Thoracic aorta (tissue), 2 donors: ENCODE data around the gene RAPGEF4. TPM values are rescaled to one million over a fixed set of nuclear protein-coding genes. Genes with fewer than 3 reads are reported as not detected.

Experiments used
- ATAC-seq: fragments of 150-250 bp; one replicate; pipeline ENCODE4 v1.8.0; 2017; ENCODE audit warnings: low read depth; ENCODE audit not compliant: insufficient number of reproducible peaks, low FRiP score
- DNase-seq: peaks from one replicate; pipeline ENCODE4 v3.0.0-alpha.2; 2020; ENCODE audit warnings: low spot score
- H3K27ac ChIP-seq, 2 donors: fragments of 200-600 bp; sonication (generic); 1 replicate in 1 of 2; 2 replicates in 1 of 2; pipeline ENCODE4 v1.5.1; 2016; ENCODE audit warnings: mild to moderate bottlenecking in 2 of 2, moderate library complexity in 2 of 2
- H3K27me3 ChIP-seq: fragments of 200-600 bp; sonication (generic); replicated peaks from 2 replicates; pipeline ENCODE4 v1.6.0; 2016; ENCODE audit warnings: mild to moderate bottlenecking; ENCODE audit not compliant: insufficient read depth
- H3K36me3 ChIP-seq: fragments of 200-600 bp; sonication (generic); one replicate; pipeline ENCODE4 v1.5.1; 2016
- H3K4me1 ChIP-seq, 2 donors: fragments of 200-600 bp; sonication (generic); 1 replicate in 1 of 2; 2 replicates in 1 of 2; pipeline versions ENCODE4 v1.5.1 to v1.6.0; 2016; ENCODE audit warnings: low read depth in 2 of 2, mild to moderate bottlenecking in 1 of 2; ENCODE audit not compliant: control insufficient read depth in 1 of 2
- H3K4me3 ChIP-seq: fragments of 200-600 bp; sonication (generic); 2 replicates; pipeline ENCODE4 v1.5.1; 2016; ENCODE audit warnings: mild to moderate bottlenecking
- H3K9me3 ChIP-seq: fragments of 200-600 bp; sonication (generic); 2 replicates; pipeline ENCODE4 v1.5.1; 2016
- total RNA-seq, 2 donors: library from RNA; depleted of rRNA; stranded (reverse); fragments of >200 nt; gene quantifications; one replicate each; pipeline versions ENCODE4 v1.1.0 to v1.2.3, GENCODE V29; 2016
- TF ChIP-seq, protein P1 (sequence below): fragments of 200-600 bp; sonication (generic); IDR thresholded peaks from one replicate; pipeline ENCODE4 v1.5.1; 2019; ENCODE audit warnings: antibody characterized with exemption

Gene RAPGEF4
- total RNA-seq, 2 donors from 2014 or later, result 9.9 to 18.4 TPM

DNA sequence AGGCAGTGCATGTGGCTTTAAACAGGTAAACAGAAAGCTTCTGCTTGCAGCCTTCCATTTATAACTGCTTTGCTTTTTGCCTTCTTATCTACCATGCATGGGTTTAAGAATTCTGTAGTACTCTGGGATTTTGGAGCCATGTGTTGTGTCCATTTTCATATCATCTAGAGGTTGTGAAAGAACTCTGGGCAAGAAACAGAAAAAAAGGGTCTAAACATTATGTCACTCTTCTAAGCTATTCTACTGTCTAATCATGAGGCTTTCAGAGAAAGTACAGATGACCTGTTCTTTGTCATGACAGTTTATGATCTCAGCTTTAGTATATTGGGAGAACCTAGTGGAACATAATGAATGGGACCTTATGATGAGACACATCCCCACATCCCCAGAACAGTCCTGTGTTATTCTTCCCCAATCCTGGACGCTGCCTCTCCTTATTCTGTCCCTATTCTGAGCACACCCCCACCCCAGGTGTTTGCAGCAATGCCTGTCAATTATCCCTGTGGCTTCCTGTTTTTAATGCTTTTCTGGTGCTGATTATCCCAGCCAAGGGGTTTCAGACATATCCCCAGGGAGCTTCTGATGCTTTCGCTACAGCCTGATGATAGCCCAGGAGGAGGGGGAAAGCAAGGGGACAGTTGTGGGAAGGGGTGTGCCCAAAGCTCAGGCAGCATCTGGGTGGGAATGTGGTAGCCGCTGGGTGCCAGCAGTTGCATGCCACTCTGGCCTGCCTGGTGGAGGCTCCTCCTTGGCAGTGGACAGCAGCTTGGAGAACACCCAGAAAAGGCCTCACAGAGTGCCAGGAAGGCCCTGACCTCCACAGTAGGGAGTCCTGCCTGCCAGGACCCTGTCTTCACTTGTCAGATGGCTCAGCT lies 170.5 kb downstream of the RAPGEF4 start:
- Histone ChIP-seq H3K9me3 (no peaks in the 10 kb centered on the region), H3K27ac (no peak overlapping the region)
- no peak for ATAC-seq

DNA sequence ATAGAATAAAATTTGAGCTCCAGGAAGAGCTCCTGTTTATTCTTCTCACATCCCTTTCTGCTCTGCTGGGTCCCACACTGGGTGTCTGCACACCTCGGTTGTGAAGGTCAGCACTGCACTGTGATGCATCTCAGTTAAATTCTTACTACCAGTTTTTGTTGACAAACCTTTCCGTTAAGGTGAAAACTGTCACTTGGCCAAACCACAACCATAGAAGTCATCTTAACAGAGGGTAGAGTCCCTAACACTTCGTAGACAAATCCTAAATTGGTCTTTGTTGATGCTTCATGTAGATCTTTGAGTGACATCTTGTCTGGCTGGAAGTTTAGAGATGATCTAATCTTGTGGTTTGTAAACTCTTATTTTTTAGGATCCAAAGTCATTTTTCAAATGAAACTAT lies 172.6 kb downstream of the RAPGEF4 start:
- Histone ChIP-seq H3K4me3 (no peak overlapping the region), H3K27ac (no peak overlapping the region), H3K27me3 (no peaks in the 10 kb centered on the region), H3K9me3 (no peaks in the 10 kb centered on the region), H3K4me1 (peaks cover 0 to 5% of the 10 kb centered on the region in 2 donors), H3K36me3 (no peaks in the 10 kb centered on the region)
- TF ChIP-seq, protein P1, sequence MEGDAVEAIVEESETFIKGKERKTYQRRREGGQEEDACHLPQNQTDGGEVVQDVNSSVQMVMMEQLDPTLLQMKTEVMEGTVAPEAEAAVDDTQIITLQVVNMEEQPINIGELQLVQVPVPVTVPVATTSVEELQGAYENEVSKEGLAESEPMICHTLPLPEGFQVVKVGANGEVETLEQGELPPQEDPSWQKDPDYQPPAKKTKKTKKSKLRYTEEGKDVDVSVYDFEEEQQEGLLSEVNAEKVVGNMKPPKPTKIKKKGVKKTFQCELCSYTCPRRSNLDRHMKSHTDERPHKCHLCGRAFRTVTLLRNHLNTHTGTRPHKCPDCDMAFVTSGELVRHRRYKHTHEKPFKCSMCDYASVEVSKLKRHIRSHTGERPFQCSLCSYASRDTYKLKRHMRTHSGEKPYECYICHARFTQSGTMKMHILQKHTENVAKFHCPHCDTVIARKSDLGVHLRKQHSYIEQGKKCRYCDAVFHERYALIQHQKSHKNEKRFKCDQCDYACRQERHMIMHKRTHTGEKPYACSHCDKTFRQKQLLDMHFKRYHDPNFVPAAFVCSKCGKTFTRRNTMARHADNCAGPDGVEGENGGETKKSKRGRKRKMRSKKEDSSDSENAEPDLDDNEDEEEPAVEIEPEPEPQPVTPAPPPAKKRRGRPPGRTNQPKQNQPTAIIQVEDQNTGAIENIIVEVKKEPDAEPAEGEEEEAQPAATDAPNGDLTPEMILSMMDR, result no peak
- DNase-seq (no peak), ATAC-seq (no peak)

More for the DNA sequence above, 170.5 kb downstream of the RAPGEF4 start:
- Histone ChIP-seq H3K4me3 (no peak overlapping the region), H3K36me3 (no peaks in the 10 kb centered on the region), H3K4me1 (peaks cover 0 to 5% of the 10 kb centered on the region in 2 donors), H3K27me3 (no peaks in the 10 kb centered on the region)
- TF ChIP-seq, protein P1, result no peak
- no peak for DNase-seq

- H3K36me3 ChIP-seq, result no peaks in the 10 kb centered on the region
- no peaks in the 10 kb centered on the region for H3K9me3 ChIP-seq
- DNase-seq (no peak), ATAC-seq (no peak)
- H3K4me1 ChIP-seq, result peaks cover 0 to 5% of the 10 kb centered on the region in 2 donors
- no peak overlapping the region for H3K4me3 ChIP-seq
- TF ChIP-seq, protein P1, result no peak
- H3K27me3 ChIP-seq, result no peaks in the 10 kb centered on the region
- H3K27ac ChIP-seq, result no peak overlapping the region
Observed at GRCh38 chr2:172909454-172909853, 173.8 kb downstream of the RAPGEF4 start.

DNA sequence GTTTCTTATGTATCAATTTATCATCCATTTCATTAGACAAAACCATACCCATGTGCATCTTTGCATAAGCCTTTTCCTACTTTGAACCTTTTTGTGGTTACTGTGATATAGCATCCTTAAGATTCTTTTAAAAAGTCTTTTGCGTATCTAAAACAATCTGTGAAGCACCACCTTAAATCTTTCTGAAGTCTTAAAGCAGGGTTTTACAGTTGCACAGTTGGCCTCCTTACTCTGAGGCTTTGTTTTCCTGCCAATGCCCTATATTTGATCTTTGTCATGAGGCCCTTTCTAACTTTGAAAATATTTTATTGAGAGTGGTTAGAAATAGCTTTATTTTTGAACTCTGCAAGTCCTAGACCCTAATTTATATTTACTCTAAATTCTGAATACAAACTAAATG lies 176.6 kb downstream of the RAPGEF4 start:
- DNase-seq (no peak), ATAC-seq (no peak)
- Histone ChIP-seq H3K4me3 (no peak overlapping the region), H3K27ac (no peak overlapping the region), H3K36me3 (no peaks in the 10 kb centered on the region), H3K27me3 (no peaks in the 10 kb centered on the region), H3K9me3 (no peaks in the 10 kb centered on the region), H3K4me1 (no peaks in the 10 kb centered on the region)
- TF ChIP-seq, protein P1, result no peak

GRCh38 chr2:172914341-172915008 lies 178.8 kb downstream of the RAPGEF4 start:
- TF ChIP-seq, protein P1, result no peak
- no peak for ATAC-seq

More at GRCh38 chr2:172914341-172915008, 178.8 kb downstream of the RAPGEF4 start:
- DNase-seq, result no peak
- no peaks in the 10 kb centered on the region for H3K4me1 ChIP-seq
- H3K9me3 ChIP-seq, result no peaks in the 10 kb centered on the region
- no peak overlapping the region for H3K4me3 ChIP-seq
- H3K27me3 ChIP-seq, result no peaks in the 10 kb centered on the region
- H3K27ac ChIP-seq, result no peak overlapping the region
- no peaks in the 10 kb centered on the region for H3K36me3 ChIP-seq
